Activated CD8-positive, alpha-beta memory T cell treated with anti-CD3 and anti-CD28 coated beads for 36 hours (primary cell): ENCODE results near the gene SVIL. TPM values are rescaled to one million over a fixed set of nuclear protein-coding genes. Genes with fewer than 3 reads are reported as not detected.
"Not testable (repeated sequence)": the region's sequence is repeated elsewhere in the genome, so short reads cannot be mapped to it uniquely, and the experiment has no call there.

Experiments used
- CTCF ChIA-PET: fragments of 350-600 bp; sonication (Branson Sonifier 250); formaldehyde crosslinking; loops from one replicate; lab custom pipeline; 2021; ENCODE audit warnings: antibody characterized with exemption; lab: Charles Lee
- POLR2A ChIA-PET: fragments of 350-600 bp; sonication (Branson Sonifier 250); formaldehyde crosslinking; loops from one replicate; lab custom pipeline; 2021; ENCODE audit warnings: antibody characterized with exemption; lab: Charles Lee
- total RNA-seq, 2 experiments: library from RNA; stranded (reverse); gene quantifications; one replicate each; pipeline ENCODE4 v1.2.3, GENCODE V29; 2021

The SVIL gene
- total RNA-seq, 2 experiments from 2014 or later = 4.6 to 6.1 TPM

DNA sequence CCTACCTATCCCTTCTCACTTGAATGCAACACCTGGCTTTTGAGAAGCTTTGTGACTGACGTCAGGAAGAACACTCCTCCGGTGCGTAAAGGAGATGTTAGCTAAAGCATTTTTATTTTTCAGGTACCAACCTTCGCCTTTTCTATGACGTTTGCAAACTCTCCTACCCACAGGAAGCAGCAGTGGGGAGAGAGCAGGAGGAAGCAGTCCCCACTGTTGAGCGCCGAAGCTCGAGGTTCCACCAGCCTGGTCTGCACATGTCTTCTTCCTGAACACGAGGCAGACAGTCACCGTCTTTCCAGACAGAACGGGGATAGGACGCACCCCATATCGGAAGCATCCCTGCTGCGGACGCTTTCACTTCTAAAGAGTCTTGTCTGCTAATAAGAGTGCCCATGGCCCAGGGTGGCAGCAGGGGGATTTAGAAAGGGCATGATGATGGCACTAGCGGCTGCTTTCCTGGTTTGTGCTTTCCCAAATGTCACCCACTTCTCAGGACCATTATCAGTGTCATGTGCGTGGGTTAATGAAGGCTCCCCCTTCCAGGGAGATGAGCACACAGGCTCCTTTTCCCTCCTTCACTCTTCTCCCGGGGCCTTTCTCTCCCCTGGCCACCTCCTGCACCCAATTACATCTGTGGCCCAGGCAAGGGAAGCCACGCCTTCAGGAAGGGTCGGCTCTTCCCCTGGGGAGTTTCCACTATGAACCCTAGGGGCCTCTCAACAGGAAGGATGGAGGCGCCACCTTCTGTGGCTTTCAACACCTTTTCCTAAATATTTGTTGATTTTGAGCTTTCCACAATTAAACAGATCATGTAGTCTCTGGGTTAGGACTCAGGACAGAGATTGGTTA, 147.5 kb downstream of the SVIL start:
- CTCF ChIA-PET = interaction anchor here (1.1 to 1.8 kb wide), 2 partner anchors 9 to 41 kb away, joined by 3 to 10 read pairs; no protein-coding TSS in a partner anchor
- POLR2A ChIA-PET = not testable (repeated sequence)

- CTCF ChIA-PET = no interaction called here
- POLR2A ChIA-PET = no interaction called here
These were observed 148.3 kb downstream of the SVIL start for GRCh38 chr10:29486433-29486832.

DNA sequence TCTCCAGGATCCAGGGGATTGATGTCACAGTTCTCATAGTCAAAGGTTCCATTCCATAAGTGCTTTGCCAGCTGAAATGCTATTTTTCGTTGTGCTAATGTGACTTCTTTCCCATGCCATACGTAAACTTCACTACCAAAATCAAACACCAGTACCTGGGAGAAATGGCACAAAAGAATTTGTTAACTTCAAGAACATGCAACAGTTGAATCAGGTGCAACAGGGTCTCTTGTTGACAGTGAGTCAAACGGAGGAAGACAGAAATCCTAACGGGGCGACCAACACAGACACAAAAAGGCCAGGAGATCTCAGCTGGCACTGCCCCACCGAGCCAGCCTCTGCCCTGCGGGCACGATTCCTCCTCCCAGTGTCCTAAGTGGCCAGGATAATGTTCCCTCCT, 150.1 kb downstream of the SVIL start:
- POLR2A ChIA-PET = not testable (repeated sequence)

DNA sequence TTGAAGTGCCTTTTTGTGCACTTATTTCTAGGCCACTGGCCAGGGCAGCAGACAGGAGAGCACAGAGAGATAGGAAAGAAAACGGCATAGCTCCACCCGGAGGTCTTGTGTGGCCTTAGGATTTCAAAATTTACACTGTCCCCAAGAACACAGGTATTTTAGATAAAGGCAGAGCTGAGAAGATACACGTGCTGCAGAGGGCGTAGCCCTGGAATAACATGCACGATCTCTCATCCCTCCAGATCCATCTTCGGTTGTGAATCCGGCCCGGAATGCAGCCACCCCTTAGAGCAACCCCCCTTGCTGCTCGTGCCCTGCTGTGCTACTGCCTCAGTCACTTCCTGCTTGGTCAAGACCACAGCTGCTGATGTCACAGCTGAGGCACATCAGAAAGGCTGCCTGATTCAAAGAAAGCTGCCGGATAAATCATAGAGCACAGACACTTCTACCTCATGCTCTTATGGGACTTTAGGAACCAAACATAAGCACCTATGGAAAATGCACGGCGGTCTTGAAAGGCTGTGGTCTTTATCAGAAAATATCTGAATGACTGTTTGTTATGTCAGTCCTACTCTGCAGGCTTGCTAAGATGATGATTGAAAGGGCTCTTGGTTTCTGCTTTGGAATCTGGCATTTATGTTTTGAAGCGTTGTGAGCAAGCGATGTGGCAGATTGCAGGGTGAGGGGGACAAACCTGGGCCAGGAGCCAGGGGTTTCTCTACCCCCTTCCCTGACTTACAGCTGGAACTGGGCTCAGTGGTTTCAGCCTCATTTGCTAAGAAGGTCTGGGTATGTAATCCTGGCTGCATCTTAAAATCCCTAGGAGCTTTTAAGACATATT, 152.0 kb downstream of the SVIL start:
- POLR2A ChIA-PET = interaction anchor here (0.6 kb wide), 1 partner anchor 954 kb away, joined by 7 read pairs; no protein-coding TSS in a partner anchor
- CTCF ChIA-PET = no interaction called here

More for the DNA sequence above, 150.1 kb downstream of the SVIL start:
- CTCF ChIA-PET = not testable (repeated sequence)

- POLR2A ChIA-PET = interaction anchor here (0.6 kb wide), 1 partner anchor 955 kb away, joined by 7 read pairs; no protein-coding TSS in a partner anchor
- CTCF ChIA-PET = interaction anchor here (1.2 kb wide), 1 partner anchor 15 kb away, joined by 4 read pairs; no protein-coding TSS in a partner anchor
These were observed 152.8 kb downstream of the SVIL start for GRCh38 chr10:29481906-29482440.

DNA sequence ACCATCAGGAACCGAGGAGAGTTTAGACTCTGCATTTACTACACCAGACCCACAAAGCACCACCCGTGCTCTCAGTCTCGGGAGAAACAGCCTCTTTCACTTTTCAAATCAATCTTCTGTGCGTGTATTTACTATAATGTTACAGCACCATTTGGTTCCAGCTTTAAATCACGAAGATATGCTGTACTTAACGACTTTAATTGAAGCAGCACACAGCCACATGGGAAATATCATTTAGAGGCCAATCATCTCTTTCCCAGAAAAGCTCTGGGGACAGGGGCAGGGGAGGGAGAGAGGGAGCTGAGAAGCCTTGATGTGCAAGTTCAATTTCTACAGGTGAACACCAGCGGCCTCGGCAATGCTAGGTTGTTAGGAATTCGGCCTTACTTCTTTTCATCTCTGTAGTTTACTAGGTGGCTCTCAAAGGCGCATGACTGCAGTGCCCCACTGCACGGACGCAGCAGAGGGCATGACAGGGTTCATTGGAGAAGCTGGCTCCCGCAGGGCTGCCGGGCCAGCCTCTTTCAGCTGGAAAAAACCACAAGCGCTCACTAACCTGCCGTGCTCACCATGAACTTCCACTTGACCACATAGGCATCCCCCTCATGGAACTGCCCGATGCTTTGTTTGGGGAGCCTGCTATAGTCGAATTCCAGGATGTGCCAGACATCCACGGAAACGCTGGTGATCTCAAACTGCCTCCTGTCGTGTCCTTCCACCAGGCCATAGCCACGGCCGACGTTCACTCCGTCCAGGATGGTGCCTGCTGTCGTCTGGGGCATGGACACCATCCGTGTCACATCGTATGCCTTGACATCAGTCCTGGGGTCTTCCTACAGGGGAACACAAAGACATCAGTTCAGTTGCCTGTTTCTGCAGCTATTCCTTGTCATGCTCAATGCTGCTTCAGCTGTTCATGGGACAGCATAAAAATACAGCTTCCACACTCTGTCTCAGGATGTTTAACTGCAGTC, 154.5 kb downstream of the SVIL start:
- ChIA-PET CTCF (no interaction called here), POLR2A (no interaction called here)

- ChIA-PET POLR2A (no interaction called here), CTCF (no interaction called here)
These were observed 155.5 kb downstream of the SVIL start for GRCh38 chr10:29479081-29479925.

DNA sequence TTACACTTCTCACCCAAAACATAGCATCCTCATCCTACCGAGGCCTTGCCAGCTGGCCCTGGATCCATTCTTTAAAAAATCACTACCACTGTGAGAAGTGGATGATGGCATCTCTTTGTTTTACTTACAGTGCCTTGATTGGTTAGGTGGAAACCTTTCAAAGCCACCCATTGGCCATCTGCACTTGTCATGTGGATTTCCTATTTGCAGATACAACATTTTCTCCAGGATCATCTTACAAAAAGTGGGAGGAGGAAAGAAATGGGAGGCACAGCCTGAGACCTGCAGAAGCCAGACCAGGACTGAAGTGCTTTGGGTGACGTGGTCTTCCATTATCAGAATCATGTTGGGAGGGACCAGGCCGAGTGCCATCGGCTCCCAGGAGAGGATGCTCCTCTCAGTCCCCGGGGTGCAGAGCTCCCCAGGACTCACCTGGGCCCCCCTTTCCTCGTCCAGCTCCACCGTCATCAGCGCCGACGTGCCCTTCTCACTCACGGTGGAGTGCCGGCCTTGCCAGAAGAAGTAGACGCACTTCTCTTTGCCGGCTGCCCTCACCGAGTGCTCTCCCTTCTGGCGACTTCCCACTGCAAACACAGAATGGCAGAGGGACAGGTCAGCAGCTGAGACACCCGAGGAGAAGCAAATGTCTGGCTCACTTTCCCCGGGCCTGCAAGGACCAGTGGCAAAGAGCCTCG, 161.2 kb downstream of the SVIL start:
- ChIA-PET CTCF (no interaction called here), POLR2A (no interaction called here)

DNA sequence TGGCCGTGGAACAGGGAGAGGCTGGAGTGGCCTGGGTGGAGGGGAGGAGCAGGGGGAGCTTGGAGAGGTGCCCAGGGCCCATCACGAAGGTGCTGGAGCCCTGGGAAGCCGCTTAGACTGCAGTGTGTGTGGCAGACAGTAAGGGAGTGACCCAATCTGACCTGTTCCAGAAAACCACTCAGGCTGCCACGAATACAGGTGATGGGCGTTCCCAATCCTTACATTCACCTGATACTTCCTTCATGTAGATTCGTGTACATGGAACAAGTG, 161.7 kb downstream of the SVIL start:
- POLR2A ChIA-PET = no interaction called here
- CTCF ChIA-PET = no interaction called here

- POLR2A ChIA-PET = no interaction called here
These were observed 162.3 kb downstream of the SVIL start for GRCh38 chr10:29472301-29473086.

DNA sequence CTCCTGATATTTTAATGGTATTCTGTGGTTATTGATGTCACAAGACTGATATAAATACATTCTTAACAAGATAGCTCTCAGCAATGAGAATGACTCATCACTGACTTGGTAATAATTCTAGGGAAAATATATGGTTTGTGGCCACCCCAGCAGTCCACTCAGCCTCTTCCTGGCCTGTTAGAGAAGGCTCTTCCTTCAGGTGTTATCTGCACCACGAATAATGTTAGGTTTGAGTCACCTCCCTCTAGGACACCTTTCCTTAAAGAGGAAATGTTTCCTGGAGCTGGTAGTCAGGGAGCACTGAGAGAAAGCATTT, 163.3 kb downstream of the SVIL start:
- ChIA-PET POLR2A (no interaction called here), CTCF (no interaction called here)

More at GRCh38 chr10:29472301-29473086, 162.3 kb downstream of the SVIL start:
- CTCF ChIA-PET = no interaction called here

DNA sequence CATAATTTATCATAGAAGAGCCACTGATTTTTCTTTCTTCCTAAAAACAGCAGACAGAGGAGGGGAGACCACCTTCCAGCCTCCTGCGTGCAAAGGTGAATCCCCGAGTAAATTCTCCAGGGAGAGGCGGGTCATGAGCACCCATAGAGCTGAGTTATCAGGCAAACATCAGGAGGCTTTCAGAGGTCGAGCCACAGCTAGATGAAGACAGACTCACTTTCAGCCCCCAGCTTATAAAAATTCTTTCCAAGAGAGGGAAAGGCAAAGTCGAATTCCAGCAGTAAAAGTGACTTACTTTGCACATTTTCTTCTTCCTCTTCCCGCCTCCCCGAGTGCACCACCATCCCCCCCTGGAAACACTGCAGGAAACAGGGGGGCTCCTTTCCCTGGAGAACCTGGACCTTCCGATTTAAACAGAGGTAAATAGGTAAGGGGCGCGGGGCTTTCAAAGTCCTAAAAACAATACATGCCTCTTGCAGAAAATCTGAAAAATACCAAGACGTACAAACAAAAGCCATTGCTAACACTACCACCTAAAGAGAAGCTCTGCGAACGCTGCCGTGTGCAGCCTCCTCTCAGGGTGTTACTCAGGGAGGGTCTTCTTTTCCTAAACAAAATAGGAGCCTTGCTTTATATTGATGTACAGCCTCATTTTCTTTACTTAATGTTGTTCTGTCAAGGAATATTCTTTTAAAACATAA, 163.8 kb downstream of the SVIL start:
- CTCF ChIA-PET = interaction anchor here (0.9 kb wide), 1 partner anchor 27 kb away, joined by 3 read pairs; no protein-coding TSS in a partner anchor
- POLR2A ChIA-PET = no interaction called here

DNA sequence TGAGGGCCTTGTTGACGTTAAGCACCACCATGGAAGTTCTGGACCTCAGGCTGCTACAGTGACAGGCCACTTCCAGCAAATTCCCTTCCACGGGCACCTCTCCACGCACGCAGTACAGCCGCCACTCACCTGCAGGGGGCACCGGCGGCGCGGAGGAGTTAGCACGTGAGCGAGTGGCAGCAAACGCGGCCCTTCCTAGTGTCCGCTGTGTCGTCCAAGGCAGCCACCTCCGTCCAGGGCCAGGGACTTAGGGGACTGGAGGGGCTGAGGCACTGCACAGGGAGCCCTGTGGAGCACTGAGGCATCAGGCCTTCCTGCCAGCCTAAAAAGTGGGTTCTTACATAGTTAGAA, 164.4 kb downstream of the SVIL start:
- CTCF ChIA-PET = interaction anchor here (0.6 to 0.9 kb wide), 2 partner anchors 28 to 30 kb away, joined by 3 read pairs; no protein-coding TSS in a partner anchor

DNA sequence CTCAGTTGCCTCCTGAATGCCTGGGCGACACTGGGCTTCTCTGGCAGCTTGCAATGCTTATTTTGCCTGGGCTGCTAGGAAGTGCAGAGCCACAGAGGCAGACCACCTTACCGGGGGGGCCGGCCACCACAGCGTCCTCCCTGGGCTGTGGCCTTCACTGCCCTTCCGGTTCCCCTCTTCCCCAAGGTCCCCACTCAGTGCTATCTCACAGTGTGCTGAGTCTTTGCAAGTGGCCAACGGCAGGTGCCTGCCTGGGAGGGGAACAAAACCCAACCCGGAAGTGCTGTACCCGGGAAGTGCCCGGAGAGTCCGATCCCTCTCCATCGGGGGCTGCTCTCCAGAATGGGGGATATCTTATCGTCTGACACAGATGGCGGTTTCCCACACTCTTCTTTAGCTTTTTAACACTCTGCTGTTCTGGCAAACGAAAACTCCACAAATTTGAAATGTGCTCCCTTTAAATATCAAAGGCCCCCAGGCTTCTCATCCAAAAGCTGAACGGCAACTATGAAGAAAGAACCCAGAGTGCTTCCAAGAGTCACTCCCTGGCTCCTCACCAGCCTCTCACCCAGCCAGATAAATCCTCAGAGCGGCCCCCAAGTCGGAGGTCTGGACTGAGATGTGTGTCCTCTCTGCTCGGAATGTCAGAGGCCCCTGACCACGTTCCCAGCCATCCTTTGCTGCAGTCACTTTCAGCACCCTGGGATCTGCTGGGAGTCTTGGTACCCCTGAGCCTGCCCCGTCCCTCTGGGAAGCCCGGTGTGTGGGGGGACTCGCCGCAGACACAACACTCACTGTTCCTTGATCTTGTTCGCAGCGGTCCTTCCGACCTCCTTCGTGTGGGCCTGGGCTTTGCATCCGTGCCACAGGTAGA, 165.1 kb downstream of the SVIL start:
- POLR2A ChIA-PET = no interaction called here
- CTCF ChIA-PET = interaction anchor here (0.6 to 0.9 kb wide), 2 partner anchors 29 to 30 kb away, joined by 3 read pairs; no protein-coding TSS in a partner anchor

More for the DNA sequence above, 164.4 kb downstream of the SVIL start:
- POLR2A ChIA-PET = no interaction called here

DNA sequence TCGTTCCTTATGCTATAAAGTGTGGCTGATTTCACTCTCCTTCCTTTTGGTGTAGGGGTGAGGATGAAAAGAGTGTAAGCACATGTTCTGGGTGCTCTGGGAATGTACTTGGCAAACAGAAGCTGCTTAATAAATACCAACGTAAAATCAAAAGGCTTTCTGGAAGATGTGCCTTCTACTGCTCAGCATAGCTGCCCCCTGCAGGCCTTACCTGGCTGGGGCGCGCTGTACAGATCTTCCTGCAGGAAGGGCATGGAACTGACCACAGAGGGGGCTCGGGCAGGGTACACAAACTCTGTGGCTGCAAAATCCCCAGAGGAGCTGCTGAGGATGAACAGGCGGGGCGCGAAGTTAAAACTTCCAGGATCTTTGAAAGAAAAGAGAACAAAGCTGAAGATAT, 169.4 kb downstream of the SVIL start:
- POLR2A ChIA-PET = no interaction called here
- CTCF ChIA-PET = no interaction called here
